Measurements from ENCODE around the gene TBCD.

GRCh38 chr17:82754297-82755208 lies 2.7 kb downstream of the TBCD start:
- TF ChIP-seq EZH2phosphoT487 (IDR thresholded peaks at IDR 0.05; ENCODE audit: insufficient read depth, low read depth), result no peak
- no peak for TF ChIP-seq EZH2 (IDR thresholded peaks at IDR 0.05; ENCODE audit: insufficient read depth, poor library complexity, severe bottlenecking)
